Activated B cell treated with CpG ODN at 0.5 μM for 24 hours (primary cell): ENCODE data around the gene CNGA1. TPM values are rescaled to one million over a fixed set of nuclear protein-coding genes. Genes with fewer than 3 reads are reported as not detected.
A peak's percentile ranks its signal among the peaks of the same experiment; 100 is the strongest.
"Not testable (repeated sequence)": the region's sequence is repeated elsewhere in the genome, so short reads cannot be mapped to it uniquely, and the experiment has no call there.

ENCODE experiments used
- ATAC-seq: fragments of 200-7000 bp; cut with Tn5 transposase; one replicate; pipeline ENCODE4 v1.10.0; 2021; ENCODE audit warnings: low read depth, mild to moderate bottlenecking, moderate library complexity
- CTCF ChIA-PET: fragments of 350-600 bp; sonication (Branson Sonifier 250); formaldehyde crosslinking; loops from one replicate; lab custom pipeline; 2021; ENCODE audit warnings: antibody characterized with exemption; lab: Charles Lee
- POLR2A ChIA-PET: fragments of 350-600 bp; sonication (Branson Sonifier 250); formaldehyde crosslinking; loops from one replicate; lab custom pipeline; 2021; ENCODE audit warnings: antibody characterized with exemption; lab: Charles Lee
- DNase-seq: peaks from one replicate; pipeline ENCODE4 v3.0.0; 2022
- H3K27ac Mint-ChIP-seq: one replicate; pipeline ENCODE4 v1.8.0; 2020; ENCODE audit warnings: mixed read lengths
- H3K27me3 Mint-ChIP-seq: one replicate; pipeline ENCODE4 v1.8.0; 2021; ENCODE audit warnings: mixed read lengths
- H3K36me3 Mint-ChIP-seq: one replicate; pipeline ENCODE4 v1.8.0; 2021; ENCODE audit warnings: low read depth, mixed read lengths
- H3K4me1 Mint-ChIP-seq: one replicate; pipeline ENCODE4 v1.8.0; 2021; ENCODE audit warnings: mixed read lengths
- H3K4me3 Mint-ChIP-seq: one replicate; pipeline ENCODE4 v1.8.0; 2020; ENCODE audit warnings: mild to moderate bottlenecking, mixed read lengths
- H3K9me3 Mint-ChIP-seq: one replicate; pipeline ENCODE4 v1.8.0; 2020; ENCODE audit warnings: mixed read lengths
- CTCF ChIP-seq: fragments of 200-600 bp; IDR thresholded peaks from one replicate; pipeline ENCODE4 v1.8.0; 2022; ENCODE audit warnings: antibody characterized with exemption, mild to moderate bottlenecking
- intact Hi-C: fragments of 100-400 bp; cut with micrococcal nuclease; formaldehyde crosslinking; loops from one replicate; pipeline ENCODE4 v1.15.1; 2024
- total RNA-seq: library from RNA; stranded (reverse); gene quantifications from 2 replicates; pipeline ENCODE4 v1.2.3, GENCODE V29; 2022

The CNGA1 gene
- total RNA-seq, 1 donor from 2014 or later: not detected

- DNase-seq (peak; percentile 25), ATAC-seq (no peak)
- POLR2A ChIA-PET: no interaction called here
- Mint-ChIP-seq H3K27ac (no peak overlapping the region), H3K4me3 (peak overlapping the region; percentile 83), H3K27me3 (peaks cover 38% of the 10 kb centered on the region), H3K9me3 (no peaks in the 10 kb centered on the region), H3K4me1 (peaks cover 13% of the 10 kb centered on the region), H3K36me3 (no peaks in the 10 kb centered on the region)
- no peak for TF ChIP-seq CTCF
- CTCF ChIA-PET: interaction anchor here (1.1 to 1.4 kb wide), 2 partner anchors 13 to 70 kb away, joined by 4 read pairs; no protein-coding TSS in a partner anchor
- intact Hi-C loops: loop anchor here (5.0 kb wide), 3 partner anchors 90 to 555 kb away; partner anchors contain the start of genes COMMD8 and SLAIN2
These were observed 659 bp upstream of the CNGA1 start for GRCh38 chr4:48017108-48017571.

- CTCF ChIA-PET: interaction anchor here (0.9 to 2.5 kb wide), 3 partner anchors 21 to 72 kb away, joined by 3 to 8 read pairs (median 3); no protein-coding TSS in a partner anchor
- no peak for TF ChIP-seq CTCF
- no peak for DNase-seq
- Mint-ChIP-seq H3K4me1 (peaks cover 13% of the 10 kb centered on the region), H3K9me3 (no peaks in the 10 kb centered on the region), H3K27me3 (peaks cover 43% of the 10 kb centered on the region), H3K27ac (no peak overlapping the region), H3K4me3 (peak overlapping the region; percentile 83), H3K36me3 (no peaks in the 10 kb centered on the region)
- POLR2A ChIA-PET: interaction anchor here (0.6 kb wide), 1 partner anchor 242 kb away, joined by 3 read pairs; no protein-coding TSS in a partner anchor
- intact Hi-C loops: loop anchor here (1.0 to 5.0 kb wide), 6 partner anchors 19 to 553 kb away; partner anchors contain the start of genes COMMD8 and SLAIN2
- ATAC-seq: no peak
These were observed 803 bp downstream of the CNGA1 start for GRCh38 chr4:48015678-48016077.

GRCh38 chr4:48015216-48015615 is 1.3 kb downstream of the CNGA1 start:
- Mint-ChIP-seq H3K36me3 (no peaks in the 10 kb centered on the region), H3K27ac (no peak overlapping the region), H3K27me3 (peaks cover 43% of the 10 kb centered on the region), H3K4me1 (peaks cover 13% of the 10 kb centered on the region), H3K4me3 (no peak overlapping the region), H3K9me3 (no peaks in the 10 kb centered on the region)
- intact Hi-C loops: loop anchor here (5.0 kb wide), 3 partner anchors 88 to 553 kb away; partner anchors contain the start of genes COMMD8 and SLAIN2
- TF ChIP-seq CTCF: no peak
- POLR2A ChIA-PET: interaction anchor here (0.6 kb wide), 1 partner anchor 242 kb away, joined by 3 read pairs; no protein-coding TSS in a partner anchor
- CTCF ChIA-PET: interaction anchor here (2.5 kb wide), 1 partner anchor 72 kb away, joined by 8 read pairs; no protein-coding TSS in a partner anchor
- DNase-seq (no peak), ATAC-seq (no peak)

GRCh38 chr4:48012824-48013223 is 3.7 kb downstream of the CNGA1 start:
- POLR2A ChIA-PET: no interaction called here
- Mint-ChIP-seq H3K27ac (no peak overlapping the region), H3K4me3 (no peak overlapping the region), H3K9me3 (no peaks in the 10 kb centered on the region), H3K27me3 (peaks cover 44% of the 10 kb centered on the region), H3K36me3 (no peaks in the 10 kb centered on the region), H3K4me1 (peaks cover 13% of the 10 kb centered on the region)
- CTCF ChIA-PET: no interaction called here
- ATAC-seq (no peak), DNase-seq (no peak)
- intact Hi-C loops: no loop called here
- no peak for TF ChIP-seq CTCF

GRCh38 chr4:48011722-48012121 is 4.8 kb downstream of the CNGA1 start:
- DNase-seq (no peak), ATAC-seq (no peak)
- POLR2A ChIA-PET: no interaction called here
- no peak overlapping the region for H3K27ac Mint-ChIP-seq
- no peak for TF ChIP-seq CTCF
- H3K4me3 Mint-ChIP-seq: no peak overlapping the region
- peaks cover under 1% of the 10 kb centered on the region for H3K9me3 Mint-ChIP-seq
- no peaks in the 10 kb centered on the region for H3K36me3 Mint-ChIP-seq
- peaks cover 6% of the 10 kb centered on the region for H3K4me1 Mint-ChIP-seq
- CTCF ChIA-PET: no interaction called here
- peaks cover 40% of the 10 kb centered on the region for H3K27me3 Mint-ChIP-seq
- intact Hi-C loops: no loop called here

- H3K4me3 Mint-ChIP-seq, intact Hi-C loops, H3K4me1 Mint-ChIP-seq, H3K9me3 Mint-ChIP-seq, POLR2A ChIA-PET, H3K27ac Mint-ChIP-seq, ATAC-seq, H3K36me3 Mint-ChIP-seq, DNase-seq: not testable (repeated sequence)
- peaks cover 37% of the 10 kb centered on the region for H3K27me3 Mint-ChIP-seq
- CTCF ChIA-PET: interaction anchor here (0.7 to 0.9 kb wide), 2 partner anchors 76 to 697 kb away, joined by 4 read pairs; no protein-coding TSS in a partner anchor
These were observed 5.6 kb downstream of the CNGA1 start for GRCh38 chr4:48010906-48011305.
